ENCODE data around the gene ACP7.

GRCh38 chr19:39138221-39139211 is 54.3 kb downstream of the ACP7 start:
- TF ChIP-seq CTCF (conservative IDR thresholded peaks at IDR 0.05 in 1 of 2, IDR thresholded peaks at IDR 0.05 in 1 of 2; ENCODE audit: low read depth in 1 of 2, low read length in 2 of 2) (no peak), EZH2 (IDR thresholded peaks at IDR 0.05; ENCODE audit: low read length, missing control alignments) (no peak)

All from fibroblast of lung (primary cell).